HFFc6 (cell line): ENCODE data around the gene NDUFB5. TPM values are rescaled to one million over a fixed set of nuclear protein-coding genes. Genes with fewer than 3 reads are reported as not detected.

Experiments
- DNase-seq: peaks from one replicate; pipeline ENCODE4 v3.0.0-alpha.2; 2018
- H3K27ac Mint-ChIP-seq: 2 replicates; pipeline ENCODE4 v1.8.0; 2020; ENCODE audit warnings: mild to moderate bottlenecking, mixed read lengths
- H3K27me3 Mint-ChIP-seq: 2 replicates; pipeline ENCODE4 v1.8.0; 2021; ENCODE audit warnings: mild to moderate bottlenecking, moderate library complexity, mixed read lengths; ENCODE audit not compliant: insufficient read depth
- H3K36me3 Mint-ChIP-seq: 2 replicates; pipeline ENCODE4 v1.8.0; 2021; ENCODE audit warnings: low read depth, mixed read lengths
- H3K4me1 Mint-ChIP-seq: 2 replicates; pipeline ENCODE4 v1.8.0; 2020; ENCODE audit warnings: low read depth, mixed read lengths
- H3K4me3 Mint-ChIP-seq: 2 replicates; pipeline ENCODE4 v1.8.0; 2020; ENCODE audit warnings: mild to moderate bottlenecking, moderate library complexity, mixed read lengths
- H3K9me3 Mint-ChIP-seq: 2 replicates; pipeline ENCODE4 v1.8.0; 2020; ENCODE audit warnings: mild to moderate bottlenecking, mixed read lengths
- total RNA-seq, 6 experiments: library from RNA; stranded (reverse); fragmentation: NEBNext Ultra II Directional; extraction: Animal tissue kit (Norgen Biotek cat#: 25700); gene quantifications; 2 replicates in 1 of 6; 3 replicates in 5 of 6; pipeline ENCODE4 v1.2.3, GENCODE V29; 2021
- TF ChIP-seq, protein P1 (sequence below): fragments of 200-600 bp; sonication (generic); IDR thresholded peaks from 2 replicates; pipeline ENCODE4 v1.5.0; 2021; ENCODE audit warnings: antibody characterized with exemption, mild to moderate bottlenecking

NDUFB5 gene
- total RNA-seq, 6 experiments from 2014 or later: 91.3 to 114 (median 102) TPM

DNA sequence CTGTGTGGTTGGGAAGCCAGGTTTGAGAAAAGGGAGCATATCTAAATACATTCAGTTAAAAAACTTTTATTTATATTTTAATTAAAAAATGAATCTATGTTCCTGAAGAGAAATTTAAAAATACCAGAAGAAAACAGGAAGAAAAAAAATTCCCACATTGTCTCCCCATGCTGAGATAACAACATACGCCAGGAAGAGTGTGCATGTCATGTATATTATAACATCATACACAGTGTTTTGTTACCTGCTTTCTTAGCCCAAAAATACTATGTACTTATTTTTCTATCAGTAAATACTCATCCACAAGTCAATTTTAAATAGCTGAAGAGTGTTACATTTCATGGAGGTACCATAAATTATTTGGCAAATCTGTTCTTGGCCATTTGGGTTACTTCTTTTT lies 66.7 kb downstream of the NDUFB5 start:
- Mint-ChIP-seq H3K36me3 (peaks cover 26% of the 10 kb centered on the region), H3K9me3 (no peaks in the 10 kb centered on the region), H3K4me1 (peaks cover 35% of the 10 kb centered on the region), H3K27ac (no peak overlapping the region), H3K27me3 (no peaks in the 10 kb centered on the region), H3K4me3 (no peak overlapping the region)
- TF ChIP-seq, protein P1, sequence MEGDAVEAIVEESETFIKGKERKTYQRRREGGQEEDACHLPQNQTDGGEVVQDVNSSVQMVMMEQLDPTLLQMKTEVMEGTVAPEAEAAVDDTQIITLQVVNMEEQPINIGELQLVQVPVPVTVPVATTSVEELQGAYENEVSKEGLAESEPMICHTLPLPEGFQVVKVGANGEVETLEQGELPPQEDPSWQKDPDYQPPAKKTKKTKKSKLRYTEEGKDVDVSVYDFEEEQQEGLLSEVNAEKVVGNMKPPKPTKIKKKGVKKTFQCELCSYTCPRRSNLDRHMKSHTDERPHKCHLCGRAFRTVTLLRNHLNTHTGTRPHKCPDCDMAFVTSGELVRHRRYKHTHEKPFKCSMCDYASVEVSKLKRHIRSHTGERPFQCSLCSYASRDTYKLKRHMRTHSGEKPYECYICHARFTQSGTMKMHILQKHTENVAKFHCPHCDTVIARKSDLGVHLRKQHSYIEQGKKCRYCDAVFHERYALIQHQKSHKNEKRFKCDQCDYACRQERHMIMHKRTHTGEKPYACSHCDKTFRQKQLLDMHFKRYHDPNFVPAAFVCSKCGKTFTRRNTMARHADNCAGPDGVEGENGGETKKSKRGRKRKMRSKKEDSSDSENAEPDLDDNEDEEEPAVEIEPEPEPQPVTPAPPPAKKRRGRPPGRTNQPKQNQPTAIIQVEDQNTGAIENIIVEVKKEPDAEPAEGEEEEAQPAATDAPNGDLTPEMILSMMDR: no peak
- DNase-seq: no peak

DNA sequence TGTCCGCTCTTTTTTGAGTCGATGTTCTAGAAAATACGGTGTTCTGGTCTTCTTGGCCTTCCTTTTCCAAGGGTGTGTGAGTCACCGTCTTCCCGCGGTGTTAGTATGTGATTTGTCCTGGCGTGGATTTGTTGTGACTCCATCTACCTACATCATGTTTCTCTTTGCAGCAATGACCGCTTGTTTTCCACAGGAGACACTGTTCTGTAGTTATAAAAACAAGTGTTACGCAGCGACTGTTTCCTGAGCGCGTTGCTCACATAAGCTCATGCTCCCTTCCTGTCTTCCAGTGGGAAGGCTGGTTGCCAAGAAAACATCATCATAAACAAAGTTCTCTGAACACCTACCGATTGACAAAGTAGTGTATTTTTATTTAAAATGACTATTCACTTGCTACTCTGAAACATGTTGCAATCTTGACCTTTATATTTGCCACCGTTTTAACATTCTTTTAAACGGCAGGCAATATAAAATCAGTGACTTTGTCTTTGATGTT lies 67.2 kb downstream of the NDUFB5 start:
- TF ChIP-seq, protein P1: no peak
- DNase-seq: no peak
- Mint-ChIP-seq H3K27ac (no peak overlapping the region), H3K4me3 (no peak overlapping the region), H3K27me3 (no peaks in the 10 kb centered on the region), H3K4me1 (peaks cover 32% of the 10 kb centered on the region), H3K9me3 (no peaks in the 10 kb centered on the region), H3K36me3 (peaks cover 26% of the 10 kb centered on the region)

DNA sequence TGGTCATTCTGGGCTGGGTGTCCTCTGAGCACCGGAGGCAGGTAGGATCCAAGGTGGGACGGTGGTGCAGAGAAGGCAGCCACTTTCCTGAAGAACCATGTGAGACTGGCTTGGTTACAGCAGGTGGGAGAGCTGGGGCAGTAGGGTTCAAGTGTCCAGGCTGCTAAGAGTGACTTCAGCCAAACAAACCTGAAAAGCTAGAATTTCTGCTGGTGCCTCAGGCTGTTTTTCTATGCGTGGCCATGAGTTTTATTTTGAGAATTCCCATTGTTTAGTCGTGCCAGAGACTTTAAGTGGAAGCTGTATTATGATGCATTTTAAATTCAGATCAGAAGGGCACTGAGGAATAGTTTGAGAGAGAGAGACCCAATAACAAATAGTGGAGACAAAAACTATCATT lies 68.3 kb downstream of the NDUFB5 start:
- Mint-ChIP-seq H3K4me3 (no peak overlapping the region), H3K36me3 (peaks cover 26% of the 10 kb centered on the region), H3K4me1 (peaks cover 30% of the 10 kb centered on the region), H3K27ac (no peak overlapping the region), H3K9me3 (no peaks in the 10 kb centered on the region), H3K27me3 (no peaks in the 10 kb centered on the region)
- TF ChIP-seq, protein P1: no peak
- no peak for DNase-seq

DNA sequence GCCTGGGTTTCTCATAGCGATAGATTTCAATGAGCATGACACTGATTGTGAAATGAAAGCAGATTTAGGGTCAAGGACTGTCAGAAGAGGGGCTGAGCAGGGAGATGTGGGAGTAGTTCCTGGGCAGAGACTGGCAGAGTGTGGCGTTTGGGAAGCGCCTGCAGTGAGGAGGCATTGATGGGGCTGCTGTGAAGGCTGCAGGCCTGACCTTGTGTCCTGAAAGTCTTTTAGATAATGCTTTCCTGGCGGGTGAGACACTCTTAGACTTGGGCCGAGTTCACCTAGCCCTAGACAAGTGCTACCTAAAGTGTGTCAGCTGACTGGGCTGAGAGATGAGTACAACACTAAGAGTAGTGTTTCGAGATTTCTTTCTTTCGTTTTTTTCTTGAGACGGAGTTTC lies 68.9 kb downstream of the NDUFB5 start:
- Mint-ChIP-seq H3K27ac (peak overlapping the region; percentile 24; the same call in 1 of the 2 replicates), H3K36me3 (peaks cover 23% of the 10 kb centered on the region), H3K4me3 (no peak overlapping the region), H3K9me3 (no peaks in the 10 kb centered on the region), H3K27me3 (no peaks in the 10 kb centered on the region), H3K4me1 (peaks cover 30% of the 10 kb centered on the region)
- DNase-seq: no peak
- TF ChIP-seq, protein P1: no peak

DNA sequence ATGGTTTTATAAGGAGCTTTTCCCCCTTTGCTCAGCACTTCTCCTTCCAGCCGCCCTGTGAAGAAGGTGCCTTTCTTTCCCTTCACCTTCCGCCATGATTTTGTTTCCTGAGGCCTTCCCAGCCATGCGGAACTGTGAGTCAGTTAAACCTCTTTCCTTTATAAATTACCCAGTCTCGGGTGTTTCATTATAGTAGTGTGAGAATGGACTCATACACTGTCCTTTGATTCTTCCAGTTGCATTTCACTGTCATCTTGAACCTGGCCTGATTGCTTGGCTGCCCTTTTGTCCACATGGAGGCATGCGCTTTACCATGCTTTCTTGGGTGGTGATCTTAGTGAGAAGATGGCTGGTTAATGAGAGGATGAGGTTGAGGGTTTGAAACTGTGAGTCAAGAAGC lies 71.5 kb downstream of the NDUFB5 start:
- H3K27me3 Mint-ChIP-seq: no peaks in the 10 kb centered on the region
- no peak overlapping the region for H3K27ac Mint-ChIP-seq
- peaks cover 12% of the 10 kb centered on the region for H3K36me3 Mint-ChIP-seq
- H3K4me1 Mint-ChIP-seq: peaks cover 22% of the 10 kb centered on the region
- no peaks in the 10 kb centered on the region for H3K9me3 Mint-ChIP-seq
- TF ChIP-seq, protein P1: no peak
- H3K4me3 Mint-ChIP-seq: no peak overlapping the region
- DNase-seq: no peak

Other genes starting within 250 kb of the NDUFB5 start
- 10 to 100 TPM; 40.8 to 51.0 (median 46.3) TPM for gene GNB4, start 153.3 kb upstream of the NDUFB5 start, total RNA-seq
- gene ACTL6A, start 41.9 kb upstream of the NDUFB5 start, total RNA-seq: 10 to 100 TPM; 39.6 to 64.6 (median 59.4) TPM
- gene MRPL47, start 156 bp upstream of the NDUFB5 start, total RNA-seq: 10 to 100 TPM; 49.4 to 59.7 (median 56.0) TPM
- 10 to 100 TPM; 17.1 to 25.0 (median 21.5) TPM for gene USP13, start 48.2 kb downstream of the NDUFB5 start, total RNA-seq